BJ (cell line): ENCODE measurements around the gene MRGPRG. TPM values are rescaled to one million over a fixed set of nuclear protein-coding genes. Genes with fewer than 3 reads are reported as not detected.

Experiments used
- CTCF ChIA-PET: fragments of 350-600 bp; formaldehyde crosslinking; extraction: SDS; loops from one replicate; lab custom pipeline; 2021; ENCODE audit warnings: antibody characterized with exemption, inconsistent platforms; lab: Yijun Ruan, JAX
- POLR2A ChIA-PET: fragments of 300-600 bp; sonication (Branson Sonifier 250); formaldehyde crosslinking; extraction: SDS; loops from one replicate; lab custom pipeline; 2021; ENCODE audit warnings: antibody characterized with exemption; lab: Charles Lee
- DNase-seq: peaks from one replicate; pipeline ENCODE4 v3.0.0-alpha.2; 2011; ENCODE audit warnings: low read depth
- H3K27me3 ChIP-seq: 2 replicates; pipeline ENCODE4 v1.6.0; 2011; ENCODE audit warnings: low read length; ENCODE audit not compliant: control insufficient read depth, insufficient read depth
- H3K36me3 ChIP-seq: 2 replicates; pipeline ENCODE4 v1.5.1; 2011; ENCODE audit warnings: low read length; ENCODE audit not compliant: control insufficient read depth, insufficient read depth
- H3K4me3 ChIP-seq: 2 replicates; pipeline ENCODE4 v1.5.1; 2011; ENCODE audit warnings: low read depth, mild to moderate bottlenecking, control low read depth, low read length
- CTCF ChIP-seq: IDR thresholded peaks from 2 replicates; pipeline ENCODE4 v1.5.1; 2011; ENCODE audit warnings: low read depth, mild to moderate bottlenecking, control low read depth, inconsistent platforms, low read length, moderate library complexity; ENCODE audit not compliant: insufficient read depth
- polyA plus RNA-seq: library from polyadenylated mRNA; depleted of rRNA; stranded (reverse); fragments of >200 nt; gene quantifications from 2 replicates; pipeline ENCODE4 v1.2.3, GENCODE V29; 2011

MRGPRG gene
- polyA plus RNA-seq, 1 experiment, result not detected

GRCh38 chr11:3230636-3231549, 12.3 kb upstream of the MRGPRG start:
- TF ChIP-seq CTCF, result no peak
- H3K4me3 ChIP-seq, result no peak overlapping the region
- DNase-seq, result no peak
- ChIA-PET CTCF (interaction anchor here (2.6 kb wide), 1 partner anchor 15 kb away, joined by 9 read pairs; no protein-coding TSS in a partner anchor), POLR2A (no interaction called here)
- no peaks in the 10 kb centered on the region for H3K36me3 ChIP-seq
- peaks cover 30% of the 10 kb centered on the region for H3K27me3 ChIP-seq

- no peak for DNase-seq
- H3K27me3 ChIP-seq, result peaks cover 25% of the 10 kb centered on the region
- no peaks in the 10 kb centered on the region for H3K36me3 ChIP-seq
- CTCF ChIA-PET, result interaction anchor here (2.6 kb wide), 1 partner anchor 14 kb away, joined by 9 read pairs; no protein-coding TSS in a partner anchor
- no peak overlapping the region for H3K4me3 ChIP-seq
- POLR2A ChIA-PET, result no interaction called here
- no peak for TF ChIP-seq CTCF
These were observed 11.3 kb upstream of the MRGPRG start for GRCh38 chr11:3229673-3230630.

- DNase-seq, result no peak
- H3K36me3 ChIP-seq, result no peaks in the 10 kb centered on the region
- POLR2A ChIA-PET, result no interaction called here
- H3K4me3 ChIP-seq, result no peak overlapping the region
- H3K27me3 ChIP-seq, result peaks cover 24% of the 10 kb centered on the region
- TF ChIP-seq CTCF, result no peak
- CTCF ChIA-PET, result no interaction called here
These were observed 9.8 kb upstream of the MRGPRG start for GRCh38 chr11:3228445-3228829.

GRCh38 chr11:3227568-3228444, 9.2 kb upstream of the MRGPRG start:
- Histone ChIP-seq H3K36me3 (no peaks in the 10 kb centered on the region), H3K27me3 (peaks cover 22% of the 10 kb centered on the region), H3K4me3 (no peak overlapping the region)
- DNase-seq, result no peak
- ChIA-PET CTCF (interaction anchor here (1.0 to 3.6 kb wide), 2 partner anchors 11 to 13 kb away, joined by 3 to 14 read pairs; no protein-coding TSS in a partner anchor), POLR2A (no interaction called here)
- no peak for TF ChIP-seq CTCF
